ENCODE data around the gene CST9. TPM values are rescaled to one million over a fixed set of nuclear protein-coding genes. Genes with fewer than 3 reads are reported as not detected.
A peak's percentile ranks its signal among the peaks of the same experiment; 100 is the strongest.
"Not testable (repeated sequence)": the region's sequence is repeated elsewhere in the genome, so short reads cannot be mapped to it uniquely, and the experiment has no call there.

Gene CST9
- total RNA-seq, 4 donors from 2014 or later, result 0.44 TPM; not detected in 3

DNA sequence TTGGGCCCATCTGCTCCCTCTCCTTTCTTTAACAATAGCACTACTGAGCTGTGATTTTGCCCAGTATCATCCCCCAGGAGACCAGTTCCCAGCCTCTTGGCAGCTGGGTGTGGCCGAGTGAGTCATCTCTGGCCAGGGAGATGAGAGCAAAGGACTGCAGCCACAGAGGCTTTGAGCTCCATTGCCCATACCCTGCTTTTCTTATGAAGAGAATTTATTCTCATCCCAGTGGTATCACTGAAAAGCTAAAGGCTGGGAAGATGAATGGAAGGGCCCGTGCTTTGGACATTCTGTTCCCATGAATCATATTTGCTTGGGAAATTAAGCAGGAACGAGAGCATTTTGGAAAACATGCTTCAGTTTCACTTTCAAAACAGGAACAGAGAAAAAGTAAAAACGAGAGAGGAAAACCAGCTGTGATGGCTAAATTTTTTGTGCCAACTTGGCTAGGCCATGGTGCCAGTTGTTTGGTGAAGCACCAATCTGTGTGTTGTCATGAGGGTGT is 17.2 kb upstream of the CST9 start:
- DNase-seq (ENCODE audit: low spot score in 2 of 2), result peak; percentile 79 to 81
- H3K27ac ChIP-seq, result peak overlapping the region; percentile 76 to 89 (median 83)
- peaks cover 3 to 42% (median 16%) of the 10 kb centered on the region in 4 donors for H3K4me1 ChIP-seq
- TF ChIP-seq POLR2A (IDR thresholded peaks at IDR 0.05) (no peak), EP300 (IDR thresholded peaks at IDR 0.05) (peak; percentile 99 to 100)
- TF ChIP-seq, protein P1, sequence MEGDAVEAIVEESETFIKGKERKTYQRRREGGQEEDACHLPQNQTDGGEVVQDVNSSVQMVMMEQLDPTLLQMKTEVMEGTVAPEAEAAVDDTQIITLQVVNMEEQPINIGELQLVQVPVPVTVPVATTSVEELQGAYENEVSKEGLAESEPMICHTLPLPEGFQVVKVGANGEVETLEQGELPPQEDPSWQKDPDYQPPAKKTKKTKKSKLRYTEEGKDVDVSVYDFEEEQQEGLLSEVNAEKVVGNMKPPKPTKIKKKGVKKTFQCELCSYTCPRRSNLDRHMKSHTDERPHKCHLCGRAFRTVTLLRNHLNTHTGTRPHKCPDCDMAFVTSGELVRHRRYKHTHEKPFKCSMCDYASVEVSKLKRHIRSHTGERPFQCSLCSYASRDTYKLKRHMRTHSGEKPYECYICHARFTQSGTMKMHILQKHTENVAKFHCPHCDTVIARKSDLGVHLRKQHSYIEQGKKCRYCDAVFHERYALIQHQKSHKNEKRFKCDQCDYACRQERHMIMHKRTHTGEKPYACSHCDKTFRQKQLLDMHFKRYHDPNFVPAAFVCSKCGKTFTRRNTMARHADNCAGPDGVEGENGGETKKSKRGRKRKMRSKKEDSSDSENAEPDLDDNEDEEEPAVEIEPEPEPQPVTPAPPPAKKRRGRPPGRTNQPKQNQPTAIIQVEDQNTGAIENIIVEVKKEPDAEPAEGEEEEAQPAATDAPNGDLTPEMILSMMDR (IDR thresholded peaks at IDR 0.05), result peak in 1 of 5 experiments; percentile 23
- H3K4me3 ChIP-seq, result peak overlapping the region in 3 of 4 donors; percentile 1 to 38 (median 2)
- no peaks in the 10 kb centered on the region for H3K9me3 ChIP-seq
- 9 to 15% methylated on average over 4 of the region's 4 CpGs for WGBS, 2 donors
- H3K36me3 ChIP-seq, result no peaks in the 10 kb centered on the region
- no peaks in the 10 kb centered on the region for H3K27me3 ChIP-seq

DNA sequence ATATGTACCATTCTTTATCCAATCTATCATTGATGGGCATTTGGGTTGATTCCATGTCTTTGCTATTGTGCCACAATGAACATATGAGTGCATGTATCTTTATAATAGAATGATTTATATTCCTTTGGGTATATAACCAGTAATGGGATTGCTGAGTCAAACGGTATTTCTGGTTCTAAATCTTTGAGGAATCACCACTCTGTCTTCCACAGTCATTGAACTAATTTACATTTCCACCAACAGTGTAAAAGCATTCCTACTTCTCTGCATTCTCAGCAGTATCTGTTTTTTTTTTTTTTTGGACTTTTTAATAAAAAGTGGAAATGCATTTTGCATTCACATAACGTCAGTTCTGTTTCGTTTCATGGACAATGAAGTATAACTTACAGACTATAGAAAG is 16.7 kb upstream of the CST9 start:
- not testable (repeated sequence) for H3K27me3 ChIP-seq; H3K9me3 ChIP-seq; H3K36me3 ChIP-seq; DNase-seq (ENCODE audit: low spot score in 2 of 2)
- H3K4me1 ChIP-seq, result peaks cover 3 to 42% (median 16%) of the 10 kb centered on the region in 4 donors
- peak overlapping the region in 1 of 4 donors; percentile 38 for H3K4me3 ChIP-seq
- 37 to 52% methylated on average over 3 of the region's 3 CpGs for WGBS, 2 donors
- H3K27ac ChIP-seq, result peak overlapping the region; percentile 76 to 89 (median 83)

DNA sequence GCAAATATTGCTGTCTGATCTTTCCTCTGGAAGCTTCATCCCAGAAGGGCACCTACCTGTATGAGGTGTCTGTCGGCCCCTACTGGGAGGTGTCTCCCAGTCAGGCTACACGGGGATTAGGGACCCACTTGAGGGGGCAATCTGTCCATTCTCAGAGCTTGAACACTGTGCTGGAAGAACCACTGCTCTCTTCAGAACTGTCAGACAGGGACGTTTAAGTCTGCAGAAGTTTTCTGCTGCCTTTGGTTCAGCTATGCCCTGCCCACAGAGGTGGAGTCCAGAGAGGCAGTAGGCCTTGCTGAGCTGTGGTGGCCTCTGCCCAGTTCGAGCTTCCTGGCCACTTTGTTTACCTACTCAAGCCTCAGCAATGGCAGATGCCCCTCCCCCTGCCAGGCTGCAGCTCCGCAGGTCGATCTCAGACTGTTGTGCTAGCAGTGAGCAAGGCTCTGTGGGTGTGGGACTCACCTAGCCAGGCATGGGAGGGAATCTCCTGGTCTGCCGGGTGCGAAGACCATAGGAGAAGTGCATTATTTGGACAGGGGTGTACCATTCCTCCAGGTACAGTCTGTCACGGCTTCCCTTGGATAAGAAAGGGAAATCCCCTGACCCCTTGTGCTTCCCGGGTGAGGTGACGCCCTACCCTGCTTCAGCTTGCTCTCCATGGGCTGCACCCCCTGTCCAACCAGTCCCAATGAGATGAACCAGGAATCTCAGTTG is 15.1 kb upstream of the CST9 start:
- 65 to 72% methylated on average over 11 of the region's 11 CpGs for WGBS, 2 donors
- not testable (repeated sequence) for DNase-seq (ENCODE audit: low spot score in 2 of 2); H3K36me3 ChIP-seq; H3K27ac ChIP-seq; H3K27me3 ChIP-seq; H3K4me3 ChIP-seq; H3K9me3 ChIP-seq
- H3K4me1 ChIP-seq, result peaks cover 3 to 33% (median 16%) of the 10 kb centered on the region in 4 donors

DNA sequence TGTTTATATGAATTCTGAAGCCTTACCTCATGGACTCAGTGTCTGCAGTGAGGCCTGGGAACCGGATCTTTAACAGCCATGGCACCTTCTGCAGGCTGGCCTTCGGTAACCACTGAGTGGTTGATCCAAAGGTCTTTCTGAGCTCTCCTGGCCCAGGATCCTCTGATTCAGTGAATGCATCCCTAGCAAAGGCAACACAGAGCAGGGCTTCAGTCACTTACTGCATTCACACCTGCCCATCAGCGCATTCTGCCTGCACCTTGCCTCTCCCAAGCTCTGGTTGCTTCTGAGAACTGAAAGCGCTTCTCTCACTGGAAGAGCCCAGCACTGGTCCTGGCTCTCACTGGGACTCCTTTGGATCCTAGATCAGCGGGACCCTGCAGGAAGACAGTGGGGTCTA is 8.4 kb upstream of the CST9 start:
- H3K9me3 ChIP-seq, result no peaks in the 10 kb centered on the region
- no peaks in the 10 kb centered on the region for H3K36me3 ChIP-seq
- no peak overlapping the region for H3K4me3 ChIP-seq
- no peak for DNase-seq (ENCODE audit: low spot score in 2 of 2)
- peak overlapping the region; percentile 31 to 84 (median 59) for H3K27ac ChIP-seq
- H3K27me3 ChIP-seq, result no peaks in the 10 kb centered on the region
- peaks cover 0 to 33% (median 19%) of the 10 kb centered on the region in 4 donors for H3K4me1 ChIP-seq
- TF ChIP-seq EP300 (IDR thresholded peaks at IDR 0.05), result no peak
- TF ChIP-seq, protein P1 (IDR thresholded peaks at IDR 0.05), result no peak
- TF ChIP-seq POLR2A (IDR thresholded peaks at IDR 0.05), result no peak
- 71 to 82% methylated on average over 5 of the region's 5 CpGs for WGBS, 2 donors

DNA sequence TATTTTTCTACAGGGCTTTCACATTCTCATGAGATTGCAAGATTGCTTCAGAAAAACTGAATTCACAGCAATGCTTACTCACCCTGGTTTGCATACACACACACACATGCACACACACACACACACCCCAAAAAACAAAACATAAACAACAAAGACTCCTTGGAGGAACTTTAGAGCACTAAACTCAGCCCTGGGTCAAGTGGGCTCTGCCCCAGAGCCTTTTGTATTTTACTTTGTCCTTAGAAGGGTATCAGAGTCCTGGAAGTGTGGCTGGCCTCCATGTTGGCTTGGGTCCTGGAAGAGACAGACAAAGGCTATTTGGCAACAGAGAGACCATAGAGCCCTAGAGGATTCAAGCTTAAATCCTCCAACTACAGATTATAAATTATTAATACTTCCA is 8.0 kb upstream of the CST9 start:
- Histone ChIP-seq H3K27me3 (no peaks in the 10 kb centered on the region), H3K4me3 (no peak overlapping the region), H3K9me3 (no peaks in the 10 kb centered on the region), H3K4me1 (peaks cover 0 to 33% (median 19%) of the 10 kb centered on the region in 4 donors), H3K36me3 (no peaks in the 10 kb centered on the region), H3K27ac (peak overlapping the region; percentile 31 to 84 (median 59))
- peak; percentile 31 to 41 for DNase-seq (ENCODE audit: low spot score in 2 of 2)
- TF ChIP-seq, protein P1 (IDR thresholded peaks at IDR 0.05), result no peak
- TF ChIP-seq EP300 (IDR thresholded peaks at IDR 0.05), result peak in 1 of 2 donors; percentile 56
- no peak for TF ChIP-seq POLR2A (IDR thresholded peaks at IDR 0.05)

DNA sequence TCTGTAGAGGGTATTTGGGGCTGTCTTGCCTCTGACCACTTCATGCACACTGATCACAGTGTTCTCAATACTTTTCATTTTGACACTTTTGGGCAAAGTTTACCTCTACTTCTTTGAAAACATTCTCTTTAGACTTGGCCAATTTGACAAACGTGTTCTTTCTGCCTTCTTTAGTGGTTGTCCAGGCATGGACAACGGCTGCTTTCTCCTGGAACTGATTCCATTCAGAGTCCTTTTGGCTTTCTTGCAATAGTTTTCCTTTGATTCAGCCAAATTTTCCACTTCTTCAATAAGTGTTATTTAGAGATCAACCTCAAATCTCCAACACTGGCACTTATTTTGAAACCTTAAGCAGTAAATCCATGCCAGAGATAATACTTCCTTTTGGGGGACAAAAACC is 6.7 kb upstream of the CST9 start:
- peaks cover 0 to 33% (median 19%) of the 10 kb centered on the region in 4 donors for H3K4me1 ChIP-seq
- no peaks in the 10 kb centered on the region for H3K27me3 ChIP-seq
- H3K4me3 ChIP-seq, result no peak overlapping the region
- H3K9me3 ChIP-seq, result no peaks in the 10 kb centered on the region
- 12 to 29% methylated on average over 2 of the region's 2 CpGs for WGBS, 2 donors
- no peak for DNase-seq (ENCODE audit: low spot score in 2 of 2)
- TF ChIP-seq, protein P1 (IDR thresholded peaks at IDR 0.05), result no peak
- TF ChIP-seq EP300 (IDR thresholded peaks at IDR 0.05), result peak in 1 of 2 donors; percentile 59
- no peaks in the 10 kb centered on the region for H3K36me3 ChIP-seq
- peak overlapping the region in 2 of 4 donors; percentile 82 to 84 for H3K27ac ChIP-seq
